C4-2B (cell line): ENCODE data around the gene EEPD1.

Source experiments
- CTCF ChIP-seq: fragments of 450-650 bp; conservative IDR thresholded peaks from 2 replicates; pipeline ENCODE4 v1.5.1; 2017; ENCODE audit warnings: mild to moderate bottlenecking
- ZFX ChIP-seq: fragments of 450-650 bp; IDR thresholded peaks from 2 replicates; pipeline ENCODE4 v1.6.1; 2017

- TF ChIP-seq CTCF (no peak), ZFX (no peak)
Observed at GRCh38 chr7:36301914-36302771, 149.1 kb downstream of the EEPD1 start.
